Nephron (organoid): ENCODE measurements around the gene FAAP100.

Experiments used
- H3K27ac Mint-ChIP-seq, 3 experiments: 2 replicates each; pipeline ENCODE4 v1.8.0; 2020; ENCODE audit warnings: mixed read lengths in 3 of 3, mild to moderate bottlenecking in 2 of 3, moderate library complexity in 1 of 3
- H3K27me3 Mint-ChIP-seq: 2 replicates; pipeline ENCODE4 v1.8.0; 2021; ENCODE audit warnings: low read depth, mild to moderate bottlenecking, moderate library complexity, mixed read lengths
- H3K36me3 Mint-ChIP-seq: 2 replicates; pipeline ENCODE4 v1.8.0; 2020; ENCODE audit warnings: low read depth, mixed read lengths
- H3K4me1 Mint-ChIP-seq: 2 replicates; pipeline ENCODE4 v1.8.0; 2020; ENCODE audit warnings: mixed read lengths
- H3K4me3 Mint-ChIP-seq, 3 experiments: 2 replicates each; pipeline ENCODE4 v1.8.0; 2020; ENCODE audit warnings: mild to moderate bottlenecking in 3 of 3, mixed read lengths in 3 of 3, moderate library complexity in 2 of 3
- H3K9me3 Mint-ChIP-seq: 2 replicates; pipeline ENCODE4 v1.8.0; 2020; ENCODE audit warnings: mixed read lengths
- CTCF ChIP-seq, 3 experiments: fragments of 200-600 bp; sonication (generic); IDR thresholded peaks; one replicate each; pipeline ENCODE4 v1.5.0; 2021; ENCODE audit warnings: antibody characterized with exemption in 3 of 3; ENCODE audit not compliant: unreplicated experiment in 3 of 3

Gene FAAP100

DNA sequence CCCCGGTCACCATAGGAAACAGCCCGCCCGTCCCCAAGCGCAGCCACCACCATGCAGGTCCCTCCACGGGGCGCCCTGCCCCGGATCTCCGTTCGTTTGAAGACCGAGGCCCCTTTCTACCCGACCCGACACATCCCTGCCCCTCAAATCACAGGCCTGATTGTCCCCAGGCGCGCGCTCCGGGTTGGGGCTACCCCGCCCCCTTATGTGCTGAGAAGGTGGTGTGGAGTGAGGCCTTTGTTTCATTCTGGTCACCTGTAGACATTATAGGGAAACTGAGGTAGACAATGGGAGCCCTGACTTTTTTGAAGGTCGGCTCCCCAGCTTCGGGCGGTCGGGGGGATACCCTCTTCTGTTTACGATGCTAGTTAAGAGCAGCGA lies 38.8 kb downstream of the FAAP100 start:
- Mint-ChIP-seq H3K4me1 (peaks cover 37% of the 10 kb centered on the region), H3K27ac (peak overlapping the region; percentile 98 to 99 (median 99)), H3K36me3 (peaks cover 38% of the 10 kb centered on the region), H3K4me3 (peak overlapping the region; percentile 88 to 94 (median 93)), H3K9me3 (peaks cover 5% of the 10 kb centered on the region), H3K27me3 (peaks cover 22% of the 10 kb centered on the region)
- no peak for TF ChIP-seq CTCF (IDR thresholded peaks at IDR 0.05; ENCODE audit: unreplicated experiment in 3 of 3)

- TF ChIP-seq CTCF (IDR thresholded peaks at IDR 0.05; ENCODE audit: unreplicated experiment in 3 of 3), result no peak
- peaks cover 44% of the 10 kb centered on the region for H3K36me3 Mint-ChIP-seq
- H3K27me3 Mint-ChIP-seq, result peaks cover 19% of the 10 kb centered on the region
- H3K4me3 Mint-ChIP-seq, result peak within 1 kb of the TSS; percentile 100
- H3K9me3 Mint-ChIP-seq, result peaks cover 5% of the 10 kb centered on the region
- H3K27ac Mint-ChIP-seq, result peak within 1 kb of the TSS; percentile 98 to 99 (median 99)
- H3K4me1 Mint-ChIP-seq, result peaks cover 31% of the 10 kb centered on the region
These were observed 39.4 kb downstream of the FAAP100 start, which contains the start of gene ACTG1 for GRCh38 chr17:81512562-81513371. TSS of gene ACTG1 (minus strand) at chr17:81512799. CDS start at chr17:81512354, 445 bp downstream.

DNA sequence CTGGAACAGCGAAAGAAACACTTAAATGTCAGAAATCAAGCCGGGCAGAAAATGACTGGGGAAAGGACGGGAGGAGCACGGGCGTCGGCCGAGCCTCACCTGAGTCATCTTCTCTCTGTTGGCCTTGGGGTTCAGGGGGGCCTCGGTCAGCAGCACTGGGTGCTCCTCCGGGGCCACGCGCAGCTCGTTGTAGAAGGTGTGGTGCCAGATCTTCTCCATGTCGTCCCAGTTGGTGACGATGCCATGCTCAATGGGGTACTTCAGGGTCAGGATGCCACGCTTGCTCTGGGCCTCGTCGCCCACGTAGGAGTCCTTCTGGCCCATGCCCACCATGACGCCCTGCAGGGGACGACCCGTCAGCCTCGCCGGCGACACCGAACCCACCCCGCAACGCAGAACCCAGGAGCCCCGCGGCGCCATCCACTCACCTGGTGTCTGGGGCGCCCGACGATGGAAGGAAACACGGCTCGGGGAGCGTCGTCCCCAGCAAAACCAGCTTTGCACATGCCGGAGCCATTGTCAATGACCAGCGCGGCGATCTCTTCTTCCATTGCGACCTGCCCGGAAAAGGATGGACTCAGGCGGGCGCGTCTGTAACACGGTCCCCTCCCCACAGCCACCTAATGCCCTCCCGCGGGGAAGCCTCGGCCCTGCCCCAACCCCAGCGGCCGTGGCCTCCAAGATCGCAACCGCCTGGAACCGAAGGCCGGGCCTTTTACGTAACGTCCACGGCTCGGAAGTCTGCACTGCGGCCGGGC lies 40.2 kb downstream of the FAAP100 start:
- H3K36me3 Mint-ChIP-seq, result peaks cover 48% of the 10 kb centered on the region
- peaks cover 22% of the 10 kb centered on the region for H3K27me3 Mint-ChIP-seq
- no peak for TF ChIP-seq CTCF (IDR thresholded peaks at IDR 0.05; ENCODE audit: unreplicated experiment in 3 of 3)
- peaks cover 31% of the 10 kb centered on the region for H3K4me1 Mint-ChIP-seq
- H3K27ac Mint-ChIP-seq, result peak overlapping the region; percentile 93 to 99 (median 95)
- H3K4me3 Mint-ChIP-seq, result peak overlapping the region; percentile 100
- H3K9me3 Mint-ChIP-seq, result peaks cover 5% of the 10 kb centered on the region

DNA sequence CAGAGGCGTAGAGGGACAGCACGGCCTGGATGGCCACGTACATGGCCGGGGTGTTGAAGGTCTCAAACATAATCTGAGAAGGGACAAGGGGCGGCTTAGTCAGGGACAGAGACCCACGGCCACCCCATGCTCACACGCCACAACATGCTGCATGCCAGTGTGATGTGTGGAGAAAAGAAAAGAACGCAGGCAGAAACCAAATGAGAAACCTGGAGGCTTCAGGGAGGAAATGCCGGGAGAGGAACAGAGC lies 40.7 kb downstream of the FAAP100 start:
- peaks cover 22% of the 10 kb centered on the region for H3K27me3 Mint-ChIP-seq
- peaks cover 28% of the 10 kb centered on the region for H3K4me1 Mint-ChIP-seq
- peak overlapping the region; percentile 93 to 99 (median 95) for H3K27ac Mint-ChIP-seq
- H3K36me3 Mint-ChIP-seq, result peaks cover 48% of the 10 kb centered on the region
- H3K4me3 Mint-ChIP-seq, result peak overlapping the region; percentile 100
- H3K9me3 Mint-ChIP-seq, result peaks cover 5% of the 10 kb centered on the region
- no peak for TF ChIP-seq CTCF (IDR thresholded peaks at IDR 0.05; ENCODE audit: unreplicated experiment in 3 of 3)

DNA sequence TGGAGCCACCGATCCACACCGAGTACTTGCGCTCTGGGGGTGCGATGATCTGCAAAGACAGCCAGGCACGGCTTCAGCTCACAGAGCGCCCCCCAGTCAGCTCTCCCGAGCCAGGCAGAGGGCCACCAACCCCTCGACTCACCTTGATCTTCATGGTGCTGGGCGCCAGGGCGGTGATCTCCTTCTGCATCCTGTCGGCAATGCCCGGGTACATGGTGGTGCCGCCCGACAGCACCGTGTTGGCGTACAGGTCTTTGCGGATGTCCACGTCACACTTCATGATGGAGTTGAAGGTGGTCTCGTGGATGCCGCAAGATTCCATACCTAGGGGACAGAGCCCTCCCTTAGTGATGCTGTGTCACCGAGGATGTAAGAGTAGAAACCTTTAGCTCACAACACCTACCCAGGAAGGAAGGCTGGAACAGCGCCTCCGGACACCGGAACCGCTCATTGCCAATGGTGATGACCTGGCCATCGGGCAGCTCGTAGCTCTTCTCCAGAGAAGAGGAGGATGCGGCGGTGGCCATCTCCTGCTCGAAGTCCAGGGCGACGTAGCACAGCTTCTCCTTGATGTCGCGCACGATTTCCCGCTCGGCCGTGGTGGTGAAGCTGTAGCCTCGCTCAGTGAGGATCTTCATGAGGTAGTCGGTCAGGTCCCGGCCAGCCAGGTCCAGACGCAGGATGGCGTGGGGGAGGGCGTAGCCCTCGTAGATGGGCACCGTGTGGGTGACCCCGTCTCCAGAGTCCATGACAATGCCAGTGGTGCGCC lies 41.2 kb downstream of the FAAP100 start:
- H3K27ac Mint-ChIP-seq, result peak overlapping the region; percentile 93 to 99 (median 95)
- H3K4me3 Mint-ChIP-seq, result peak overlapping the region; percentile 100
- H3K36me3 Mint-ChIP-seq, result peaks cover 48% of the 10 kb centered on the region
- H3K9me3 Mint-ChIP-seq, result peaks cover 5% of the 10 kb centered on the region
- H3K4me1 Mint-ChIP-seq, result peaks cover 23% of the 10 kb centered on the region
- TF ChIP-seq CTCF (IDR thresholded peaks at IDR 0.05; ENCODE audit: unreplicated experiment in 3 of 3), result no peak
- peaks cover 17% of the 10 kb centered on the region for H3K27me3 Mint-ChIP-seq
